Activated CD4-positive, CD25-positive, alpha-beta regulatory T cell treated with anti-CD3 and anti-CD28 coated beads, Interleukin-2, amount 50 U/mL, for 24 hours (primary cell): ENCODE results near the gene ENTR1.

Experiments
- ATAC-seq, 2 donors: fragments of 150-1000 bp; cut with Tn5 transposase; one replicate each; pipeline ENCODE4 v1.10.0; 2021; ENCODE audit warnings: mild to moderate bottlenecking in 1 of 2, moderate library complexity in 1 of 2

ENTR1 gene

GRCh38 chr9:136359774-136360718 lies 50.4 kb downstream of the ENTR1 start:
- ATAC-seq, result no peak

GRCh38 chr9:136358888-136359287 lies 51.5 kb downstream of the ENTR1 start:
- no peak for ATAC-seq

DNA sequence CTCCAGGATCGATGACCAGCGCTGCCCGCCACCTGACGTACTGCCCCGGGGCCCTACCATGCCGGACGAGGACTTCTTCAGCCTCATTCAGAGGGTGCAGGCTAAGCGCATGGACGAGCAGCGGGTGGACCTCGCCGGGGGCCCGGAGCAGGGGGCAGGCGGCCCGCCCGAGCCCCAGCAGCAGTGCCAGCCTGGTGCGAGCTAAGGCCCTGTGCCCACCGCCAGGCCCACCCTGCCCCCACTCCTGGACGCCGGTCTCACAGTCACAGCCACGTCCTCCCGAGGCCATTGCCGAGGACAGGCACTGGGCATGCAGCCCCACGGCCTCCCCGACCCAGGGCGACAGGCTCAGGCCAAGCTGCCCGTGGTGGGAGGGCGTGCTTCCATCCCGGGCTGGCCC lies 52.4 kb downstream of the ENTR1 start:
- no peak for ATAC-seq

GRCh38 chr9:136357202-136357725 lies 53.1 kb downstream of the ENTR1 start:
- no peak for ATAC-seq

DNA sequence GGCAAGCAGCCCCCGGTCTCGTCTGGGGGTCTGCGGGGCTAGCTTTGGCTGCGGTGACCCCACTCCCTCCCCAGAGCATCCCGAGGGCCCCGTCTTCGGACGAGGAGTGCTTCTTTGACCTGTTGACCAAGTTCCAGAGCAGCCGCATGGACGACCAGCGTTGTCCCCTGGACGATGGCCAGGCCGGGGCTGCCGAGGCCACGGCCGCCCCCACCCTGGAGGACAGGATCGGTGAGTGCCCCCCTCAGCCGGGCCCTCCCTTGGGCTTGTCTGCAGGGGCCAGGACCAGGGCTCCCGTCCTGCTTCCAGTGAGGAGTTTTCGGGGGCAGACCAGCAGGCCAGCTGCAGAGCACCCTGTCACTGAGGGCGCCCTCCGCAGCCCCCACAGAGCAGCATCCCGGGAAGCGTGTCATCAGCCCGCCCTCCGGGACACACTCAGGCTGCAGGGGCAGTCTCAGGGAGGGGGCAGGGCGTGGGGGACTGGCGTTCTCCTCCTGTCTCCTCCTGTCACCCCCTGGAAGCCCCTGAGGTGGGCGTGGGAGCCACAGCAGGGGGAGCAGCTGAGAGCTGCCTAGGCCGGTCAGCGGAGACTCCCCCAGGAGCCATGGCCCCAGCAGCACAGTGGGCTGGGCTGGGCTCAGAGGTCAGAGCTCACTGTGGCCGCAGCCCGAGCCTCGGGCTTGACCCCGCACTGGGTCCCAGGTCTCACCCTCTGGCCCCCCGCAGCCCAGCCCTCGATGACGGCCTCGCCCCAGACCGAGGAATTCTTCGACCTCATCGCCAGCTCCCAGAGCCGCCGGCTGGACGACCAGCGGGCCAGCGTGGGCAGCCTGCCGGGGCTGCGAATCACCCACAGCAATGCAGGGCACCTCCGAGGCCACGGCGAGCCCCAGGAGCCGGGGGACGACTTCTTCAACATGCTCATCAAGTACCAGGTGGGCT lies 54.5 kb downstream of the ENTR1 start:
- no peak for ATAC-seq

GRCh38 chr9:136354592-136355085 lies 55.8 kb downstream of the ENTR1 start:
- ATAC-seq, result no peak

- no peak for ATAC-seq
Observed at GRCh38 chr9:136353757-136354488, 56.5 kb downstream of the ENTR1 start.

DNA sequence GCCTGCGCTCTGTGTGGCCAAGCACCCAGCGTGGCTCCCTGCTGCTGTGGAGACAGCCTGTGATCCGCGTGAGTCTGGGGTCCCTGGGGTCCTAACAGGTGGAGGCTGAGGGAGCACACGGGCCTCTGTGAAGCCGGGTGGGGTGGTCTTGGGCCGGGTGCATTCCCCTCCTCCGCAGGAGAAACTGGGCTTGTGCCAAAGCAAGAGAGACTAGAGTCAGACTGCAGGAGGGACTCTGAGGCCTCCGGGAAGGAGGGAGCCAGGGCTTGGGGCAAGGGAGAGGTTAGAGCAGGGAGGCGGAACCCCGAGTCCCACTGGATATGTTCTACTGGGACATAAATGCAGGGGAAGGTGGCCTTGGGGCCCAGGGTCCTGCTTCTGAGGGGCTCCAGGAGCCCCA lies 57.3 kb downstream of the ENTR1 start:
- no peak for ATAC-seq

GRCh38 chr9:136352682-136353081 lies 57.7 kb downstream of the ENTR1 start:
- ATAC-seq, result no peak
